ENCODE data around the gene ENTPD1. TPM values are rescaled to one million over a fixed set of nuclear protein-coding genes. Genes with fewer than 3 reads are reported as not detected.

The ENTPD1 gene
- total RNA-seq, 1 donor from 2014 or later, result 41.6 TPM

- Histone ChIP-seq H3K36me3 (peaks cover 4 to 23% of the 10 kb centered on the region in 2 donors), H3K27me3 (no peaks in the 10 kb centered on the region), H3K4me3 (no peak overlapping the region), H3K9me3 (no peaks in the 10 kb centered on the region), H3K27ac (no peak overlapping the region), H3K4me1 (no peaks in the 10 kb centered on the region)
- intact Hi-C loops (cut with DNase I), result no loop called here
- DNase-seq (ENCODE audit: low spot score in 2 of 2), result no peak
- no peak for TF ChIP-seq CTCF (IDR thresholded peaks at IDR 0.05)
Measured at GRCh38 chr10:95848841-95849240, 92.9 kb downstream of the ENTPD1 start.

GRCh38 chr10:95850791-95851190 is 94.8 kb downstream of the ENTPD1 start:
- TF ChIP-seq CTCF (IDR thresholded peaks at IDR 0.05), result no peak
- no peak overlapping the region for H3K4me3 ChIP-seq
- intact Hi-C loops (cut with DNase I), result no loop called here

GRCh38 chr10:95860166-95860940 is 104.4 kb downstream of the ENTPD1 start:
- intact Hi-C loops (cut with DNase I), result no loop called here

More at GRCh38 chr10:95850791-95851190, 94.8 kb downstream of the ENTPD1 start:
- Histone ChIP-seq H3K4me1 (no peaks in the 10 kb centered on the region), H3K27ac (no peak overlapping the region), H3K36me3 (peaks cover 4 to 12% of the 10 kb centered on the region in 2 donors), H3K27me3 (no peaks in the 10 kb centered on the region), H3K9me3 (no peaks in the 10 kb centered on the region)
- DNase-seq (ENCODE audit: low spot score in 2 of 2), result no peak

GRCh38 chr10:95861386-95861785 is 105.4 kb downstream of the ENTPD1 start:
- Histone ChIP-seq H3K27ac (no peak overlapping the region), H3K36me3 (peaks cover 14 to 26% of the 10 kb centered on the region in 2 donors)
- intact Hi-C loops (cut with DNase I), result no loop called here

More at GRCh38 chr10:95860166-95860940, 104.4 kb downstream of the ENTPD1 start:
- peaks cover 14 to 21% of the 10 kb centered on the region in 2 donors for H3K36me3 ChIP-seq
- H3K4me1 ChIP-seq, result no peaks in the 10 kb centered on the region
- no peak overlapping the region for H3K27ac ChIP-seq
- H3K4me3 ChIP-seq, result no peak overlapping the region
- no peak for TF ChIP-seq CTCF (IDR thresholded peaks at IDR 0.05)
- no peaks in the 10 kb centered on the region for H3K9me3 ChIP-seq
- no peaks in the 10 kb centered on the region for H3K27me3 ChIP-seq
- DNase-seq (ENCODE audit: low spot score in 2 of 2), result no peak

More at GRCh38 chr10:95861386-95861785, 105.4 kb downstream of the ENTPD1 start:
- Histone ChIP-seq H3K27me3 (no peaks in the 10 kb centered on the region), H3K4me1 (no peaks in the 10 kb centered on the region), H3K4me3 (no peak overlapping the region), H3K9me3 (no peaks in the 10 kb centered on the region)
- TF ChIP-seq CTCF (IDR thresholded peaks at IDR 0.05), result no peak
- no peak for DNase-seq (ENCODE audit: low spot score in 2 of 2)
